Adrenal gland (tissue), 5 donors: ENCODE measurements around the gene PARP6.
A peak's percentile ranks its signal among the peaks of the same experiment; 100 is the strongest.

ENCODE experiments used
- POLR2A ChIP-seq, 2 donors: fragments of 450-650 bp; IDR thresholded peaks; one replicate each; pipeline ENCODE4 v1.6.1; 2017; ENCODE audit warnings: antibody characterized with exemption in 2 of 2, mild to moderate bottlenecking in 2 of 2, moderate library complexity in 1 of 2
- TF ChIP-seq, protein P1 (sequence below), 6 experiments: fragments of 450-650 bp in 4 of 6; fragments of 200-600 bp in 2 of 6; sonication (generic) in 1 of 6; IDR thresholded peaks; 1 replicate in 5 of 6; 2 replicates in 1 of 6; pipeline versions ENCODE4 v1.5.1 to v1.8.0; 2016 to 2021; ENCODE audit warnings: antibody characterized with exemption in 6 of 6, mild to moderate bottlenecking in 2 of 6, moderate library complexity in 1 of 6
- donor health status: DM: no; HTN: no; CAD: no.

DNA sequence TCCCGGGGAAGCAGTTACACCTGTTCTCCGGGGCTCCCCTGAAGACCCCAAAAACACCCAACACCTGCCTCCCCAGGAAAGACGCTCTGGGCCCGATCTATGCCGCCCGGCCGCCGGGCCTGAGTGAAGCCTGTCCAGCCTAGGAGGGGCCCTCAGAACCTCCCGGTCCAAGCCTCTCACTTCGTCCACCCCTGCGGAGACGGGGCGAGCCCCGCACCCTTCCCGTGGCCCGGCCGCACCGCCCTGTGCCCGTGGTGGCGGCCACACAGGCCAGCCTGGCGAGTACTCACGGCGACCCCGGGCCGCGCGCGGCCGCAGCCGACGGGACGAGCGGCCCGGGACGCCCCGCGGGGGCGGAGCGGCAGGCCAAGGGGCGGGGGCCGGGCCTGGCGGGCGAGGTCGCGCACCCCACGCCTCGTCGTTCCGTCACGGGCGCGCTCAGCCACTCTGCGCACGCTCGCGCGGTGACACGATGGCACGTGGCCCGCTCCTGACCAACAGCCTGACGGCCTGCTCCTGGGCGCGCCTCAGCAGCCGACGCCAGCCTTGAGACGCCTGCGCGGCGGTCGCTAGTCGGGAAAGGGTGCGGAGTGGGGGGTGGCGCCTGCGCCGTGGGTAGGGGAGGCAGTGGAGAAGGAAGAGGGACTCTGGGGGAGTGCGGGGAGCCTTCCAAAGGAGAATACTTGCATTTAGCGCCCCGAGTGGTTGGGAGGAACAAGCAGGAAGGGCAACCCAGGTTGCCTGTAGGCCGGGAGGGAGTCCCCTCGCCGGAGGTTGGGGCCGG is at the start of gene PARP6:
- TF ChIP-seq, protein P1, sequence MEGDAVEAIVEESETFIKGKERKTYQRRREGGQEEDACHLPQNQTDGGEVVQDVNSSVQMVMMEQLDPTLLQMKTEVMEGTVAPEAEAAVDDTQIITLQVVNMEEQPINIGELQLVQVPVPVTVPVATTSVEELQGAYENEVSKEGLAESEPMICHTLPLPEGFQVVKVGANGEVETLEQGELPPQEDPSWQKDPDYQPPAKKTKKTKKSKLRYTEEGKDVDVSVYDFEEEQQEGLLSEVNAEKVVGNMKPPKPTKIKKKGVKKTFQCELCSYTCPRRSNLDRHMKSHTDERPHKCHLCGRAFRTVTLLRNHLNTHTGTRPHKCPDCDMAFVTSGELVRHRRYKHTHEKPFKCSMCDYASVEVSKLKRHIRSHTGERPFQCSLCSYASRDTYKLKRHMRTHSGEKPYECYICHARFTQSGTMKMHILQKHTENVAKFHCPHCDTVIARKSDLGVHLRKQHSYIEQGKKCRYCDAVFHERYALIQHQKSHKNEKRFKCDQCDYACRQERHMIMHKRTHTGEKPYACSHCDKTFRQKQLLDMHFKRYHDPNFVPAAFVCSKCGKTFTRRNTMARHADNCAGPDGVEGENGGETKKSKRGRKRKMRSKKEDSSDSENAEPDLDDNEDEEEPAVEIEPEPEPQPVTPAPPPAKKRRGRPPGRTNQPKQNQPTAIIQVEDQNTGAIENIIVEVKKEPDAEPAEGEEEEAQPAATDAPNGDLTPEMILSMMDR (IDR thresholded peaks at IDR 0.05): peak; percentile 30 to 68 (median 64)
- peak; percentile 75 to 76 for TF ChIP-seq POLR2A (IDR thresholded peaks at IDR 0.05)
